Stimulated activated CD8-positive, alpha-beta memory T cell treated with anti-CD3 and anti-CD28 coated beads, Interleukin-2, amount 100 ng/mL, for 48 hours (primary cell): ENCODE results near the gene UGT1A8.
"Not testable (repeated sequence)": the region's sequence is repeated elsewhere in the genome, so short reads cannot be mapped to it uniquely, and the experiment has no call there.

Experiments used
- DNase-seq, 2 donors: peaks; one replicate each; pipeline ENCODE4 v3.0.0-alpha.2; 2020; ENCODE audit warnings: low read depth in 2 of 2

UGT1A8 gene

DNA sequence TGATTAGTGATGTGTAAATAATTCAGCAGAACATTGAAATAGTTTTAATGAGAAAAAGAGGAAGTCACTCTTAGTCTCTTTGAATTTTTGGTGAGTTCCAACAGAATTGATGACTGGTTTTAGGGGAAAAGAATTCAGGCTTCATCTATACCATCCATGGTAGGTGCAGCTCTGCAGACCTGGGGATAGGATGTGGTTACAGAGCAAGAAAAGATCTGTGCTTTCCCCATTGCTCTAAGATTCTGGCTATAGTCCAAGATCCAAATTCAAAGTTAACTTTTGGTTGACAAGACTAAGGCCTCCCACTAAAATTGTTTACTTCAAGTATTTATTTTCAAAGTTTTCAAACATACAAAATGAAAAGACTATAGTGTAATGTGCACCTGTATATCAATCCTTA lies 22.4 kb downstream of the UGT1A8 start:
- DNase-seq = no peak

DNA sequence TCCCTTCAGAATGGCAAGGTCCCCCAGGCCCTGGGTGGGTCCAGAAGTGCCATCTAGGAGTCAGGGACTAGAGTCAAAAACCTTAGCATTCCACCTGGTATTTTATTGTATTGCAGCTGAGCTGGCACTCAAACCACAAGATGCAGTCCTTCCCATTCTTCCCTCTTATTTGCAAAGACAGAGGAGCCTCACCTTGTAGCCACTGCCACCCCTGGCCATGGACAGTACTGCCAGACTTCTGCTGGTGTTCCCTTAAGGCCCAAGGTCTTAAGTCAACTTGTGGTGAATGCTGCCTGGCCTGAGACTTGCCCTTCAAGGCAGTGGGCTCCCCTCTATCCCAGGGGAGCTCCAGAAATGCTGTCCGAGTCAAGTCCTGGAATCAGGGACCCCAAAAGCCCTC lies 25.7 kb downstream of the UGT1A8 start:
- no peak for DNase-seq

DNA sequence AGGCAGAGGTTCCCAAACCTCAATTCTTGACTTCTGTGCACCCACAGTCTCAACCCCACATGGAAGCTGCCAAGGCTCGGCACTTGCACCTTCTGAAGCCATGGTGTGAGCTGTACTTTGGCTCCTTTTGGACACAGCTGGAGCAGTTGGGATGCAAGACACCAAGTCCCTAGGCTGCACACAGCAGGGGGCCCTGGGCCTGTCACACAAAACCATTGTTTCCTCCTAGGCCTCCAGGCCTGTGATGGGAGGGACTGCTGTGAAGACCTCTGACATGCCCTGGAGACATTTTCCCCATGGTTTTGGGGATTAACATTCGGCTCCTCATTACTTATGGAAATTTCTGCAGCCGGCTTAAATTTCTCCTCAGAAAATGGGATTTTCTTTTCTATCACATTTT lies 28.6 kb downstream of the UGT1A8 start:
- not testable (repeated sequence) for DNase-seq

DNA sequence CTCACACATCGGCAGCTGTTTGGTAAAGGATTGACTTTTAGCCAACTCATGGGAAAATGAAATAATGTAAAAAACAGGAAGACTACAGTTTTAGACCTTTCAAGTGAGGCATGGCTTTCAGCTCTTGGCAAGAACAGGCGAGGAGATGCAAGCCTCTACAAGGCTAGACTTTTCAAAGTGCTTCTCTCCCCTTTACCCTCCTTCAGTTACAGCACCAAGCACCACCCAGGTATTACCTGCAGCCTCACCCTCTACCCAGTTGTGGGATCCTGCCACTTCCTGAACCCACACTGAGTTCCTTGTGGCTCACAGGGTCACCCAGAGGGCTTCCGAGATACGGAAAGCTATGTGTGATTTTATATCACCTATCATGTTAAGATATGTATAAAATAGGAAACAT lies 33.5 kb downstream of the UGT1A8 start:
- no peak for DNase-seq

DNA sequence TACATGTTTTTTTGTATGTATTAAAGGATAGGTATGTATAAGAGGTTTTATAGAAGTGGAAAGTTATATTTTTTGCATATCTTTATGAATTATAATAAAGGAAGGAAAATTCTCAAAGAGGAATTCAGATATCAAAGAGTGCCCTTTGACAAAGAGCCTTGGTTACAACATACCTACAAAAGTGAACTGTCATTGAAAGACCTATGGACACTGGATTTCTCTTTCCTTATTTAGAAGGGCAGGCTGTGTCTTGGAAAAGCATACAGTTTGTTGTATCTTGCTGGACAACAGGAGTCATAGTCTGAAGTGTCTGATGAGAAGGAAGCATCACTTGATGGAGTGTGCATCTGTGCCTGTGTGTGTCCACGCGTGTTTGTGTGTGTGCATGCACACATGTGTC lies 34.0 kb downstream of the UGT1A8 start:
- DNase-seq = no peak

DNA sequence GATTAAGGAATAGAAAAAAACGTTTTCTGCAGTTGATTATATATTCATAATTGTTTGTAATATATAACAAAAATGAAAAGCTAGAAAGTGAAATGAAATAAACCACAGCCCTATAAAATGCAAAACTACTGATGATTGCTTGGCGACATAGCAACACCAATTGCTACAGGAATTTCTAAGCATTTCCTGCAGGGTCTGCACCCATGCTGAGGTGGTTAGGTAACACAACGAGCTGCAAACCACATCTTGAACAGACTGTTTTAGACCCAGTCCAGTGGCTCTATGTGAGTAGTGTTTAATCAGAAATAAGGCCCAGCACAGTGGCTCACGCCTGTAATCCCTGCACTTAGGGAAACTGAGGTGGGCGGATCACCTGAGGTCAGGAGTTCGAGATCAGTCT lies 37.1 kb downstream of the UGT1A8 start:
- DNase-seq = no peak

DNA sequence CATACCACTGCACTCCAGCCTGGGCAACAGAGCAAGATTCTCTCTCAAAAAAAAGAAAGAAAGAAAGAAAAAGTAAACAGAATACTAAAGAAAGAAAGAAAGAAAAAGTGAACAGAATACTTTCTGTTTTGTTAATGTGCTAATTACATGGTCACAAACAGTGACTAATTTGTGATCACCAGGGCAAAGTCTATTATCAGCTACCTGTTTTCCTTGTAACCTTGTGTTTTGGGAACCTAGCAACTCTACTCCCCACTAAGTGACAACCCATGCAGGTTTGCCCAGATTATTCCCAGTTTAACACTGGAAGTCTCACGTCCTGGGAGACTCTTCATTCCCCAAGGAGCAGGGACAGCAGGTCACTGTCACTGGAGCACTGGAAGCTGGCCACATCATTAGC lies 37.6 kb downstream of the UGT1A8 start:
- no peak for DNase-seq

DNA sequence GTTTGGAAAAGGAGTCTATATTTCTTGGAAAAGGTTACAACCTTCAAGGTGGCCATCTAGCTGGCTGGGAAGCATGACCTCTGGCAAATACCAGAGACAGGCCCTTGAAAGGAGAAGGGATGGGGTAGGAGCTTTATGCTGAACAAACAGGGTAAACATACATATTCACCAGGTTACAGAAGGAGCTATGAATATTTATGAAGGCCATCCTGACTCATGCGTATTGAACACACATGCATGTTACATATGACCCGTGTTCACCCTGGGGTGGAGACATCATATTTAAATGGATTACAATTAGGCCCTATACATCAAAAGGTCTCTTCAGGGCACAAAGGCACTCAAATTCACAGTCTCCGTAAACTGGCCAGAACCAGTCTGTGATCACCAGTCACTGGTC lies 38.5 kb downstream of the UGT1A8 start:
- not testable (repeated sequence) for DNase-seq

DNA sequence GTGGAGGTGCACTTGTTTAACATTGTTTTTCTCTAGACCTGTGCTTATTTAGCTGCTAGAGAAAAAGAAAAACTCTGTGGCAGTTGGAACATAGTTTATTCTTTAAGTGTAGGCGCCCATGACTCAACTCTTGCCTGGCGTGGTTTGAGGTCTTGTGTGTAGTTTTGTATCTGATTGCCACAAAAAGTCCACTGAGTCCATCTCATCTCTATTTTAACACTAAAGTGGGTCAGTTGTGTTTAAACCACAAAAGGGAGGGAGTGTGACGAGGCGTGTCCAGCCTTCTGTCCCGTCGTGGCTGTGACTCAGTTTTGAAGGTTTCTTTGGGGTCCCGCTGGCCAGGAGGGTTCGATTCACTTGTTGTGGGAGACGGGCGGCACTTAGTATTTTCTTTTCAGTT lies 39.0 kb downstream of the UGT1A8 start:
- no peak for DNase-seq

DNA sequence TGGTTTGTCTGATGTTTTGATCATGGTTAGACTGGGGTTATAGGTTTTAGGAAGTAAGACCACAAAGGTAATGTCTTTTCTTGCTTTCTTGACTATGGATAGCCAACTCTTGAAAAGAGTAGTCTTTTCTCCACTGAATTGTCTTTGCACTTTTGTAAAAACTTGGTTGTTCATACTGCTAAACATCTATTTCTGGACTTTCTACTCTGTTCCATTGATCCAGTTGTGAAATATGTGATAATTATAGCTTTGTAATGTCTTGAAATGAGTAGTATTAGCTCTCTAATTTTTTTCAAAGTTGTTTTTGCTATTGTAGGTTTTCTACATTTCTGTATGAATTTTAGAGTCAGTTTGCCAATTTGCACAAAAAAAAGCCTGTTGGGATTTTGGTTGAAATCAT lies 41.2 kb downstream of the UGT1A8 start:
- no peak for DNase-seq

DNA sequence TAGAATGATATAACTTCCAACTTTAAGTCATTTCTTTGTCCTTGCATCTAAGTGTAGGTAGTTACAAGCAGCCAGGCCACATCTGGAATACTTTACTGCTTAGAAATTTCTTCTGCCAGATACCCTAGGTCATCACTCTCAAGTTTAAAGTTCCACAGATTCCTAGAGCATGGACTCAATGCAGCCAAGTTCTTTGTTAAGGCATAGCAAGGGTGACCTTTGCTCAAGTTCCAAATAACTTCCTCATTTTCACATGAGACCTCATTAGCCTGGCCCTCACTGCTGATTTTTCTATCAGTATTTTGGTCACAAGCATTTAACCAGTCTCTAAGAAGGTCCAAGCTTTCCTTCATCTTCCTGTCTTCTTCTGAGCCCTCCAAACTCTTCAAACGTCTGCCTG lies 46.5 kb downstream of the UGT1A8 start:
- DNase-seq = no peak

DNA sequence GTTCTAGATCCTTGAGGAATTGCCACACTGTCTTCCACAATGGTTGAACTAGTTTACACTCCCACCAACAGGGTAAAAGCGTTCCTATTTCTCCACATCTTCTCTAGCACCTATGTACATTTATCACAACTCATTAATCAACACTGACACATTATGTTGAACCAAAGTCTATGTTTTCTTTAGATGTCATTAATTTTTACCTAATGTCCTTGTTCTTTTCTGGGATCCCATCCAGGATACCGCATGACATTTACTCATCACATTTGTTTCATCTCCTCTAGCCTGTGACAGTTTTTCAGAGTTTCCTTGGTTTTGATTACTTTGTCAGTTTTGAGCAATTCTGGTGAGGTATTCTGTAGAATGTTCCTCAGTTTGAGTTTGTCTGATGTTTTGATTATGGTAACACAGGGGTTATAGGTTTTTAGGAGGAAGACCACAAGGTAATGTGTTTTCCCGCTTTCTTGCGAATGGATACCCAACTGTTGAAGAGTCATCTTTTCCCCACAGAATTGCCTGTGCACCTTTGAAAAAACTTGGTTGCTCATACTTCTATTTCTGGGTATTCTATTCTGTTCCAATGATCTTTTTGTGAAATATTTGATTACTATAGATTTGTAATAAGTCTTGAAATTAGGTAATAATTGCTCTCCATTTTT lies 51.3 kb downstream of the UGT1A8 start:
- DNase-seq = no peak

DNA sequence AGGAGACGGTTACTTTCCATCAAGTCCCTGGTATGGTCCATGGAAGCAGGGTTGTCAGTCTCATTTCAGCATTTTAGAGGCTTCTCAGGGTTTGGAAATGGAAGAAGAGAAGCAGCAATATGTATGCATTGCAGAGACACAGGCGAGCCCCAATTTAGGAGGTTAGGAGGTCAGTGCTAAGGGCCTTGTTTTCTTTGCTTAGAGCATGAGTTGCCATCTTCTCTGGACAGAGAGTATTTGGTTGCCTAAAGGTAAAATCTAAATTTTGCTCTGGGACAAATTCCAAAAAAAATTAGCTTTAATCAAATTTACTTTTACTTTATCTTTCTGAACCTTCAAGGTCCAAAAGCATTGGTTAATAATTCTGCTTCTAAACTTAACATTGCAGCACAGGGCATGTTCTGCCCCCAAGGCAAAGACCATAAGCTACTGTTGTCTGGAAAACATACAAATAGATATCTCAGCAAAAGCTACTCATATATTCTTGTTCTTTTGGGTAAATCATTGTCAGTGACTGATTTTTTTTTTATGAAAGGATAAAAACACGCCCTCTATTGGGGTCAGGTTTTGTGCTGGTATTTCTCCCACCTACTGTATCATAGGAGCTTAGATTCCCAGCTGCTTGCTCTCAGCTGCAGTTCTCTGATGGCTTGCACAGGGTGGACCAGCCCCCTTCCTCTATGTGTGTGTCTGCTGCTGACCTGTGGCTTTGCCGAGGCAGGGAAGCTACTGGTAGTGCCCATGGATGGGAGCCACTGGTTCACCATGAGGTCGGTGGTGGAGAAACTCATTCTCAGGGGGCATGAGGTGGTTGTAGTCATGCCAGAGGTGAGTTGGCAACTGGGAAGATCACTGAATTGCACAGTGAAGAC lies 54.1 kb downstream of the UGT1A8 start, which contains the start of gene UGT1A9:
Gene UGT1A9, plus strand, starts transcription at position 609 of the 872 bp plus-strand sequence. Its CDS starts 37 bp downstream, at position 646.
- DNase-seq = no peak

DNA sequence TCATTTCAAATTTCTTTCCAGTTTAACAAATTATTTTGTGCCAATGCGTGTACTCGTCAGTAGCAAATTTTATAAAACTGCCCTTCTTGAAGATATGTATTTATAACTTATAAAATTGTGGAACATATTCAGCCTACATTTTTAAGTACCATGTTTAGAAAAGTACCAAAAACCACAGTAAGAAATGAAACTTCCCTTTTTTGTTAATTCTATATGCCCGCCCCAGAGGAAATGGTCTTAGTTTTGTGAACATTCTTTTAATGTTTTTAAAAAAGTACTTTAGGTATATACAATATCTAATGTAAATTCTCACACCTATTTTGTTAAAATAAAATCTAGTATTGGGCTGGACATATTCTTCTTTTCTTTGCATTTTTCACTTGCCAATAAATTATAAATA lies 55.5 kb downstream of the UGT1A8 start:
- no peak for DNase-seq

DNA sequence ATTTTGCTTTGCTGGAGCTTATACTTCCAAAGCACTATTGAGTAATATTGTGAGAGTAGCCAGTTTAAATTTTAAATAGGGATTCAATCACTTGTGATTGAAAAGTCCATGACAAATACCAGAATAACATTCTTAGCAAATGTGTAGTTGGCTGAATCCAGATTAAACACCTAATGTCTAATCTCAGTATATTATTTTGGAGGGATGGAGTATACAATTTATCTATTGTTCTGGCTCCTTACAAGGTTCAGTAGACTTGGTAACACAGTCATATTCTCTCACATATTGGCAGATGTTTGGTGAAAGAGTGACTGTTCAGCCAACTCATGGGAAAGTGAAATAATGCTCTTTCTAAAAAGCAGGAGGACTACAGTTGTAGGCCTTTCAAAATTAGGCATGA lies 56.5 kb downstream of the UGT1A8 start:
- no peak for DNase-seq

DNA sequence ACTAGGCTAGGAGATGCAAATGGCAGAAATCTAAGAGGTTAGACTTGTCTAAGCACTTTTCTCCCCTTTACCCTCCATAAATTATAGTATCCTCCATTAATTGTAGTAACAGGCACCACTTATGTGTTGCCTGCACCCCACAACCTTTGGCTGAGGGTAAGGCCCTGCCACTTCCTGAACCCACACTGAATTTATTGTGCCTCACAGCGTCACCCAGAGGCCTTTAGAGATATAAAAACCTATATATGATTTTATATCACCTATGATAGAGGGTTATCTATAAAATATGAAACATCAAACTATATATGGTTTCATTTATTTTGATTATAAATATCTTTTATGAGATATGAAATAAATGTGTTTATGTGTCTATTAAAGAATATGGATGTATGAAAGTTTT lies 56.9 kb downstream of the UGT1A8 start:
- no peak for DNase-seq

DNA sequence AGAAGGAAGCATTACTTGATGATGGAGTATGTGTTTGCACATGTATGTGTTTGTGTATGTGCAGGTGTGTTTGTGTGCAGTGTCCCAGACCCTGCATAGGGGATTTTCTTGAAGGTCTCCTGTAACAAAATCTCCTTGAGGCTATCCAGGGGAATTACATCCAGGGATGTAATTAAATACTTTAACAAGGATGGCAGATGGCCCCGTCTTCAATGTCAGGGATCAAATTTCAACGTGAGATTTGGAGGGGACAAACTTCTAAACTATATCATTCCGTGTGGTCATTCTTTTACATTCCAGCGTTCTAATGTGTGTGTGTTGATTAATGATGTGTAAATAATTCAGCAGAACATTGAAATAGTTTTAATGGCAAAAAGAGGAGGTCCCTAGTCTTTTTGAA lies 57.6 kb downstream of the UGT1A8 start:
- no peak for DNase-seq

DNA sequence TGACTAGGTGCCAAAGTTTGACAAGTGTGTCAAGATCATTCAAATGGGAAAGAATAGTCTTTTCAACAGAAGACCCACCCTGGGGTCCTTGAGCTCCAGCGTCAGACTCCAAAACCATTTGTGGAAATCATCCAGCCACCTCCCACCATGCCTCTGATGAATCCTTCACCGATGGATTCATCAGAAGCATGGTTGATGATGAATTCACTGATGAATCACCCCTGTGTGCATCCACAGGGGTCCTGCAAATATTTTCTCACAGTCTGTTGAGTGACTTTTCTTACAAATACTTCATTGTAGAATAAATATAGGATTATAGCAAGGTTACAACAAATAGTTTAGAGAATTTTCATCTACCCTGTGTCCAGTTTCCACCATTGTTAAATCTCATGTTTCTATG lies 58.6 kb downstream of the UGT1A8 start:
- no peak for DNase-seq

DNA sequence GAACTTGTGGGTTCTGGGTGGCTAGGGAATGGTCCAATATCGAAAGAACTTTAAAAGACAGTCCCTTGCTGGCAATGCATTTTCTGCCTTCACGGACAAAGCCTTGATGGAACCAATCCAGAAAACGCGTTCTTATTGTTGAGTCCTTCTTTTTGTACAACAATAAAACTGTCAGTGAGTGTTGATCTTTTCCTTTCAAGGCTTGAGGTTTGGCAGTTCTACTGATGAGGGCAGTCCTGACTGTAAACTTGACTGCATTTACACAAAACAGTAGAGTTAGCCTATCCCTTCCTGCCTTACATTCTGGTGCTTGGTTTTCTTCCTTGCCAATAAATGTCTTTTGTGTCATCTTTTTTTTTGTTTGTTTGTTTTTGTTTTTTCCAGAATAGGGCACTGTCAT lies 61.8 kb downstream of the UGT1A8 start:
- DNase-seq = no peak

DNA sequence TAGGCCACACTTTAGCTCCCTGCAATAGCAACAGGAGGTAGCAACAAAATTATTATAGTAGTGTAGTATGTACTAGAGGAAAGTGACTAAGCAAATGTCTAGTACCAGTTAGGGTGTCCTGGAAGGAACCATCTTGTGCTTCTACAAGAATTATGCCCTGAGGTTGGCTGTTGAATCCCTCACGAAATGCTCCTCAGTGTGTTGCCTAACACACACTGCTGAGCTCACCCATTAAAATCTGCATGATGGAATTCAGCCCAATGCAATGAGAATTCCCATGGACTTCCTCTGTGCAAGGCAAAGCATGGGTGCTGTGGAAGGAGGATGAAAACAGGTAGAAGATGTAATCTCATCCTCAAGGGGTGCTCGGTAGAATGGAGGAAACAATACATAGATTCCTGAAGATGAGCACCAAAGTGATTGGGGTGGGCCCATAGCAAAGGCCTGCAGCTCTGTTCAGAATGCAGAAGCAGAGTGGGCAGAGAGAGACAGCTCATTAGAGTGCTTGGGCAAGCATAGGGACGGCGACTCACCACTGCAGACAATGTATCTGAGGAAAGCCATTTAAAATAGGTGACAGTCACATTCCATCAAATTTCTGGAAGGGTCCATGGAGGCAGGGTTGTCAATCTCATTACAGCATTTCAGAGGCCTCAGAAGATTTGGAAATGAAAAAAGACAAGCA lies 63.1 kb downstream of the UGT1A8 start:
- DNase-seq = no peak

DNA sequence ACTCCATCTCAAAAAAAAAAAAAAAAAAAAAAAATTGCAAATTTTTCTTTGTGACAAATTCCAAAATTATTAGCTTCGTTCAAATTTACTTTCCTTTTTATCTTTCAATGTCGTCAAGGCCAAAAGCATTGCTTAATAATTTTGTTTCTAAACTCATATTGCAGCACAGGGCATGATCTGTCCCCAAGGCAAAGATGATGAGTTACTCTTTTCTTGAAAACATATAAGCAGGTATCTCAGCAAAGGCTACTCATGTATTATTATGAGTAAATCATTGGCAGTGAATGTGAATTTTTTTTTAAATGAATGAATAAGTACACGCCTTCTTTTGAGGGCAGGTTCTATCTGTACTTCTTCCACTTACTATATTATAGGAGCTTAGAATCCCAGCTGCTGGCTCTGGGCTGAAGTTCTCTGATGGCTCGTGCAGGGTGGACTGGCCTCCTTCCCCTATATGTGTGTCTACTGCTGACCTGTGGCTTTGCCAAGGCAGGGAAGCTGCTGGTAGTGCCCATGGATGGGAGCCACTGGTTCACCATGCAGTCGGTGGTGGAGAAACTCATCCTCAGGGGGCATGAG lies 64.2 kb downstream of the UGT1A8 start, which contains the start of gene UGT1A7:
Gene UGT1A7, plus strand, starts transcription at position 381 of the 579 bp plus-strand sequence. Its CDS starts 37 bp downstream, at position 418.
- DNase-seq = no peak

DNA sequence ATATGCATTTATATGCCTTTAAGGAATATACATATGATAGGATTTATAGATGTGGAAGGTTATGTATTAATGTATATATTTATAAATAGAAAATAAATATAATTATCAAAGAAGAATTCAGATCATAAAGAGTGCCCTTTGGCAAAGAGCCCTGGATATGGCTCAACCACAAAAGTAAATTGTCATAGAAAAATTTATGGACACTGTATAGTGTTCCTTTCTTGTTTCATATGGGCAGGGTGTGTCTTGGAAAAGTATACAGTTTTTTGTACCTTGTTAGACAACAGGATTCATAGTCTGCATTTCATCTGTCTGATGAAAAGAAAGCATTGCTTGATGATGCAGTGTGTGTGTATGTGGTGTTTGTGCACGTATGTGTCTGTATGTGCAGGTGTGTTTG lies 67.2 kb downstream of the UGT1A8 start:
- no peak for DNase-seq
